CD4-positive, alpha-beta T cell (primary cell): ENCODE data around the gene MCM3. TPM values are rescaled to one million over a fixed set of nuclear protein-coding genes. Genes with fewer than 3 reads are reported as not detected.

Source experiments
- ATAC-seq: fragments of 200-7000 bp; cut with Tn5 transposase; one replicate; pipeline ENCODE4 v1.10.0; 2022; ENCODE audit warnings: mild to moderate bottlenecking; ENCODE audit not compliant: poor library complexity
- CTCF ChIA-PET: fragments of 350-600 bp; sonication (Branson Sonifier 250); formaldehyde crosslinking; loops from one replicate; lab custom pipeline; 2021; ENCODE audit warnings: antibody characterized with exemption, inconsistent platforms; lab: Charles Lee
- POLR2A ChIA-PET: fragments of 350-600 bp; sonication (Branson Sonifier 250); formaldehyde crosslinking; loops from one replicate; lab custom pipeline; 2021; ENCODE audit warnings: antibody characterized with exemption, inconsistent platforms; lab: Charles Lee
- DNase-seq, 14 experiments: peaks; one replicate each; pipeline ENCODE4 v3.0.0-alpha.2; 2013 to 2020; ENCODE audit warnings: mixed read lengths in 2 of 14
- H3K27ac ChIP-seq, 2 donors: one replicate each; pipeline versions ENCODE4 v1.5.1 to v1.7.0; 2013; ENCODE audit warnings: low read length in 2 of 2, low read depth in 1 of 2, mild to moderate bottlenecking in 1 of 2
- H3K27me3 ChIP-seq, 2 experiments: 1 replicate in 1 of 2; 2 replicates in 1 of 2; pipeline versions ENCODE4 v1.6.1 to v1.7.0; 2013; ENCODE audit warnings: low read length in 2 of 2, control low read depth in 1 of 2, mild to moderate bottlenecking in 1 of 2, moderate library complexity in 1 of 2; ENCODE audit not compliant: insufficient read depth in 2 of 2, control insufficient read depth in 1 of 2
- H3K36me3 ChIP-seq: one replicate; pipeline ENCODE4 v1.6.1; 2013; ENCODE audit warnings: low read length, control low read depth; ENCODE audit not compliant: insufficient read depth
- H3K4me1 ChIP-seq: one replicate; pipeline ENCODE4 v1.6.1; 2013; ENCODE audit warnings: low read length, control low read depth; ENCODE audit not compliant: insufficient read depth
- H3K4me3 ChIP-seq: one replicate; pipeline ENCODE4 v1.5.1; 2013; ENCODE audit warnings: mild to moderate bottlenecking, low read length, moderate library complexity
- H3K9me3 ChIP-seq, 2 experiments: 1 replicate in 1 of 2; 2 replicates in 1 of 2; pipeline versions ENCODE4 v1.6.1 to v1.7.0; 2013; ENCODE audit warnings: low read length in 2 of 2, mild to moderate bottlenecking in 2 of 2, control low read depth in 1 of 2, moderate library complexity in 1 of 2; ENCODE audit not compliant: control insufficient read depth in 1 of 2, insufficient read depth in 1 of 2
- H3K27ac Mint-ChIP-seq: one replicate; pipeline ENCODE4 v1.8.0; 2020; ENCODE audit warnings: mixed read lengths
- H3K27me3 Mint-ChIP-seq: one replicate; pipeline ENCODE4 v1.8.0; 2021; ENCODE audit warnings: mixed read lengths
- H3K36me3 Mint-ChIP-seq: one replicate; pipeline ENCODE4 v1.8.0; 2021; ENCODE audit warnings: low read depth, mixed read lengths
- H3K4me1 Mint-ChIP-seq: one replicate; pipeline ENCODE4 v1.8.0; 2021; ENCODE audit warnings: low read depth, mixed read lengths
- H3K4me3 Mint-ChIP-seq: one replicate; pipeline ENCODE4 v1.8.0; 2020; ENCODE audit warnings: mild to moderate bottlenecking, mixed read lengths
- H3K9me3 Mint-ChIP-seq: one replicate; pipeline ENCODE4 v1.8.0; 2020; ENCODE audit warnings: mixed read lengths
- CTCF ChIP-seq: fragments of 200-600 bp; IDR thresholded peaks from one replicate; pipeline ENCODE4 v1.8.0; 2022; ENCODE audit warnings: antibody characterized with exemption, mild to moderate bottlenecking
- intact Hi-C, 2 experiments: fragments of 100-400 bp; cut with DNase I in 1 of 2; cut with micrococcal nuclease in 1 of 2; formaldehyde crosslinking; loops; one replicate each; pipeline versions ENCODE4 v1.15.1 to v1.9.0; 2023 to 2025; cut with DNase I, micrococcal nuclease
- total RNA-seq, 174 experiments: library from RNA in 2 of 174; stranded (reverse) in 2 of 174; gene quantifications; one replicate each; pipeline ENCODE4 v1.2.3 and lab custom pipeline; 2021 to 2026

Gene MCM3
- total RNA-seq, 2 experiments from 2014 or later = 9.3 to 10.1 TPM

- peak overlapping the region; percentile 64 to 70 for H3K27ac ChIP-seq
- no peaks in the 10 kb centered on the region for H3K36me3 ChIP-seq
- H3K9me3 Mint-ChIP-seq = no peaks in the 10 kb centered on the region
- no peaks in the 10 kb centered on the region for H3K9me3 ChIP-seq
- H3K27ac Mint-ChIP-seq = peak overlapping the region; percentile 92
- POLR2A ChIA-PET = interaction anchor here (0.7 to 5.0 kb wide), 13 partner anchors 8 to 94 kb away, joined by 3 to 44 read pairs (median 6); partner anchors contain the start of genes MCM3 and PAQR8
- peak overlapping the region; percentile 82 for H3K4me3 Mint-ChIP-seq
- no peaks in the 10 kb centered on the region for H3K36me3 Mint-ChIP-seq
- H3K27me3 Mint-ChIP-seq = no peaks in the 10 kb centered on the region
- no peak for TF ChIP-seq CTCF
- DNase-seq = peak in 1 of 14 experiments; percentile 31
- no peaks in the 10 kb centered on the region for H3K27me3 ChIP-seq
- intact Hi-C loops = loop anchor here in 1 of 2 experiments (5.0 kb wide), 2 partner anchors 55 to 85 kb away; partner anchors contain the start of gene PAQR8
- peak overlapping the region; percentile 25 for H3K4me3 ChIP-seq
- ATAC-seq = peak; percentile 16
- H3K4me1 ChIP-seq = peaks cover 78% of the 10 kb centered on the region
- peaks cover 83% of the 10 kb centered on the region for H3K4me1 Mint-ChIP-seq
- CTCF ChIA-PET = interaction anchor here (0.7 to 2.2 kb wide), 5 partner anchors 21 to 83 kb away, joined by 3 to 7 read pairs (median 3); partner anchors contain the start of genes MCM3 and PAQR8
Measured at GRCh38 chr6:52306972-52307870, 22.7 kb upstream of the MCM3 start.

- TF ChIP-seq CTCF = no peak
- peak overlapping the region; percentile 92 for H3K27ac Mint-ChIP-seq
- no peaks in the 10 kb centered on the region for H3K9me3 Mint-ChIP-seq
- peak in 4 of 14 experiments; percentile 34 to 60 (median 54) for DNase-seq
- no peaks in the 10 kb centered on the region for H3K36me3 Mint-ChIP-seq
- ChIA-PET POLR2A (interaction anchor here (0.7 to 5.0 kb wide), 7 partner anchors 21 to 92 kb away, joined by 3 to 44 read pairs (median 18); partner anchors contain the start of genes MCM3 and PAQR8), CTCF (interaction anchor here (1.3 to 2.2 kb wide), 3 partner anchors 20 to 94 kb away, joined by 5 to 7 read pairs (median 6); partner anchors contain the start of gene MCM3)
- intact Hi-C loops = loop anchor here in 1 of 2 experiments (2.0 to 5.0 kb wide), 3 partner anchors 21 to 86 kb away; partner anchors contain the start of genes MCM3 and PAQR8
- Histone ChIP-seq H3K36me3 (no peaks in the 10 kb centered on the region), H3K27me3 (no peaks in the 10 kb centered on the region), H3K4me1 (peaks cover 76% of the 10 kb centered on the region), H3K9me3 (no peaks in the 10 kb centered on the region), H3K4me3 (no peak overlapping the region), H3K27ac (peak overlapping the region; percentile 64 to 89)
- ATAC-seq = peak; percentile 28
- H3K4me3 Mint-ChIP-seq = peak overlapping the region; percentile 80
- H3K4me1 Mint-ChIP-seq = peaks cover 78% of the 10 kb centered on the region
- no peaks in the 10 kb centered on the region for H3K27me3 Mint-ChIP-seq
Measured at GRCh38 chr6:52305948-52306767, 21.6 kb upstream of the MCM3 start.
